B cell (primary cell): ENCODE measurements around the gene MAPRE3.

Experiments
- EZH2 ChIP-seq: IDR thresholded peaks from 2 replicates; pipeline ENCODE4 v1.6.1; 2012; ENCODE audit warnings: borderline replicate concordance, low read depth, mild to moderate bottlenecking, moderate library complexity, low read length; ENCODE audit not compliant: insufficient read depth, poor library complexity, severe bottlenecking
- TF ChIP-seq, protein P1 (sequence below): fragments of 200-600 bp; IDR thresholded peaks from one replicate; pipeline ENCODE4 v1.8.0; 2022; ENCODE audit warnings: antibody characterized with exemption, mild to moderate bottlenecking

- TF ChIP-seq, protein P1, sequence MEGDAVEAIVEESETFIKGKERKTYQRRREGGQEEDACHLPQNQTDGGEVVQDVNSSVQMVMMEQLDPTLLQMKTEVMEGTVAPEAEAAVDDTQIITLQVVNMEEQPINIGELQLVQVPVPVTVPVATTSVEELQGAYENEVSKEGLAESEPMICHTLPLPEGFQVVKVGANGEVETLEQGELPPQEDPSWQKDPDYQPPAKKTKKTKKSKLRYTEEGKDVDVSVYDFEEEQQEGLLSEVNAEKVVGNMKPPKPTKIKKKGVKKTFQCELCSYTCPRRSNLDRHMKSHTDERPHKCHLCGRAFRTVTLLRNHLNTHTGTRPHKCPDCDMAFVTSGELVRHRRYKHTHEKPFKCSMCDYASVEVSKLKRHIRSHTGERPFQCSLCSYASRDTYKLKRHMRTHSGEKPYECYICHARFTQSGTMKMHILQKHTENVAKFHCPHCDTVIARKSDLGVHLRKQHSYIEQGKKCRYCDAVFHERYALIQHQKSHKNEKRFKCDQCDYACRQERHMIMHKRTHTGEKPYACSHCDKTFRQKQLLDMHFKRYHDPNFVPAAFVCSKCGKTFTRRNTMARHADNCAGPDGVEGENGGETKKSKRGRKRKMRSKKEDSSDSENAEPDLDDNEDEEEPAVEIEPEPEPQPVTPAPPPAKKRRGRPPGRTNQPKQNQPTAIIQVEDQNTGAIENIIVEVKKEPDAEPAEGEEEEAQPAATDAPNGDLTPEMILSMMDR, result no peak
- TF ChIP-seq EZH2, result no peak
Measured at GRCh38 chr2:27000995-27001394, 30.6 kb downstream of the MAPRE3 start.
